Stimulated activated CD8-positive, alpha-beta memory T cell treated with anti-CD3 and anti-CD28 coated beads, Interleukin-15, amount 100 ng/mL, for 1 hour (primary cell): ENCODE results near the gene MMP19.

Experiments used
- DNase-seq: peaks from one replicate; pipeline ENCODE4 v3.0.0-alpha.2; 2020; ENCODE audit warnings: low read depth

MMP19 gene

DNA sequence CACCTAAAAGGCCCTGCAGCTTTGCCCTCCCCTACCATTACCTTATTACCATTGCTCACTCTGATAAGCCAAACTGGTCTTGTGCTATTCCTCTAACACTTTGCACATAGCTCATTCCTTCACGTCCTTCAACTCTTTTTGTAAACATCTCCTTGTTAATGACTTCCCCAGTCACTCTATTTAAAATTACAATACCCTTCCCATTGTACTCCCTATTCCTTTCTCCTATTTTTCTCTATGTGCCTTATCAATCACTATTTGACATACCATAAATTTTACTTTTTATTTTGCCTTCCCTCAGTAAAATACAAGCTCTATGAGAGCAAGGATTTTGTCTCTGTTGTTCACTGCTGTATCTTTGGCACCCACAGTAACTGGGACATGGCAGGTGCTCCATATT lies 30.6 kb downstream of the MMP19 start:
- no peak for DNase-seq

DNA sequence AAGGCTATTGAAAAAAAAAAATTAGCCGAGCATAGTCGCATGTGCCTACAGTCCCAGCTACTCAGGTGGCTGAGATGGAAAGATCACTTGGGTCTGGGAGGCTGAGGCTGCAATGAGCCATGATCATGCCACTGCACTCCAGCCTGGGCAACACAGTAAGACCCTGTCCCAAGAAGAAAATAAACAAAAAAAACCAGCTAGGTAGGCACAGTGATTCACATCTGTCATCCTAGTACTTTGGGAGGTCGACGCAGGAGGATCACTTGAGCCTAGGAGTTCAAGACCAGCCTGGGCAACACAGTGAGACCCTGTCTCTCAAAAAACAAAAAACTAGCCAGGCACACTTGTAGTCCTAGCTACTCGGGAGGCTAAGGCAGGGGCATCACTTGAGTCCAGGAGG lies 33.5 kb downstream of the MMP19 start:
- no peak for DNase-seq

DNA sequence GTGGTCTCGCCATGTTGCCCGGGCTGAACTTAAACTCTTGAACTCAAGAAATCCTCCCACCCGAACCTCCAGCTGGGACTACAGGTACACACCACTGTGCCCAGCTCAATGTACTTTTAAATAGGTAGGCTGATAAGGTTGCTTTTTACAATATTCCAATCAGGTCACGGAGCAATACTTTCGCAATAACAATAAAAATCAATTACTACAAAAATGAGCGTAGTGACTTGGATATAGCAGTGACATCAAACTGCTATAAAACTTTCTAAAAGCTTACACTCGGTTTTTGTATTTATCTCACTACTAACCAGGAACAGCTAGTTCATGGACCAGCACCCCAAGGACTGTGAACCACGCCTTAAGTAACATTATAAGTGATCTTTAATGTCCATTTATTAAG lies 35.8 kb downstream of the MMP19 start:
- DNase-seq: no peak

DNA sequence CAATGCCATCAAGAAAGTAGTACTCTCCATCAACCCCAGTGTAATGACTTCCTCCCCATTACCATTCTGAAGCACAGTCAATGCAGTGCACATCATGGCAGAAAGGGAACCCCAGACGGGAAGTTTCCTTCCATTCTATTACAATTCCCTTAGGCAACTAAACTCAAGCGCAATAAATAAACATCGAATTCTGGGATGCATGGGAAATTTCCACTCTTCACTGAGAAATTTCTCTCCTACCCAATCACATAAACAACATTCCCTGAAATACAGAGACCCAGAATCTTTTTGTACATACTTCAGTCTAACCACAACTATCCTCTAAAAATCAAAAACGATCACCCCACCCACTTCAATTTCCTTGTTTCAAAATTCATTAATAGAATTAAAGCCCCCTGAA lies 45.2 kb downstream of the MMP19 start:
- DNase-seq: no peak

DNA sequence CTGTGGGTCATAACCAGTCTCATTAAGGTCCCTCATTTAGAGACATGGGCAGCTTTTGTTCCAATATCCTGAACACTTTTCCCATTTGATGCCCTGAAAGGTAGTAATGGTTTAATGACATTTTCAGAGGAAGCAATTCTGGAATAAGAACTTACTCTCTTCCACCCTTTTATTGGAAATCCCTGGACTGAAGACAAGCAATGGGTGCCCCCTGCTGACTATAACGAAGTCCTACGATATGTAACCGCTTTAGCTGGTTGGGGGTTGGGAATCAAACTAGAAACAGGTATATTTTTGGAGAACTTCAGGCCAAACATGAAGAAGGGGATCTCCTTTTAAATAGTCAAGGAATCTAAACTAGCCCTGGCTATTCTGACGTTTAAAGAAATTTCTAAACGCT lies 45.7 kb downstream of the MMP19 start:
- DNase-seq: no peak

DNA sequence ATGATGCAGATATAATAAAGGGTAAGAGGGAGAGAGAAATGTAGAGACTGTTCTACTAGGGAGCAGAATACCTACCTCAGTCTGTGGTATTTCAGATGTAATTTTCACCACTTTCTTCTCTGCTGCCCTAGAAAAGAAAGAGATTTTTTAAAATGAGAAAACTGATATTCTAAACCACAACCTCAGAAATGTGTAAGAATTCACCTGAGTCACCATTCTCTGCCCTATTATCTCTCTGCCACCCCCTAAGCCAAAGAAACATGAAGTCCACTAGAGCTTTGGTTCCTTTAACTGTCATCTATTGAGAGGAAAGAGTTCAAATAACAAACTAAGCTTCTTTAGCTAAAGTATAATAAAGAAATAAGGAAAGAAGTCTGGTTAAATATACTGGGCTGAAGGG lies 46.8 kb downstream of the MMP19 start:
- no peak for DNase-seq

DNA sequence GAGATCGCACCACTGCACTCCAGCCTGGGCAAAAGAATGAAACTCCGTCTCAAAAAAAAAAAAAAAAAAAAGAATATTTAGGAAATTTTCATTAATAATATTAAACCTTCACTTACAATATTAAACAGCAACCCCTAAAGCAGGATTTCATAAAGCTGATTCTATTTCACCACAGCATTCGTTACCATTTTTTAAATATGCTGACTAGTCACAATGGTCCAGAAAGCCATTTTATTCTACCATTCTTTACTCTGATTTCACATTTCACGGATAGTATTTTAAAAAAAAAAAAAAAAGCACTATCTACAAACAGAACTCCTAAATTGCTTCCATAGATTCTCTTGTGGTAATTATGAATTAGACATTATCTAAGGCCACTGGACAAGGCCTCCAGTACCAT lies 52.8 kb downstream of the MMP19 start:
- no peak for DNase-seq

DNA sequence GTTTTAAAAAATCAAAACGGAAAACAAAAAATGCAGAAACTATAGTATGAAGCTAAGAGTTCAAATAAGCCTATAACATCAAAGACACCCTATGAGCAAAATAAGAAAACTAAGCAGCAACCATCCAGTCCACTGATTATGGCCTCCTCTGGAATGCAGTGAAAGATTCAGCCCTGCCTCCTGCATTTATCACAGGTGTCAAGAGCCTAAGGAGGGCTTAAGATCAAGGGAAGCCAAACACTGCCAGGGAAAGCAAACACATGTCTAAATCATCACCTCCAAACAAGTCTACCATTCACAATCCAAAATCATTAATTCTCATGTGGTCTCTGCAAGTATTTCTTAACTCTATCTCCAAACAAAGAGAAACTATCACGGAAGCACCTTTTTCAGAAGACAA lies 53.6 kb downstream of the MMP19 start:
- DNase-seq: no peak

DNA sequence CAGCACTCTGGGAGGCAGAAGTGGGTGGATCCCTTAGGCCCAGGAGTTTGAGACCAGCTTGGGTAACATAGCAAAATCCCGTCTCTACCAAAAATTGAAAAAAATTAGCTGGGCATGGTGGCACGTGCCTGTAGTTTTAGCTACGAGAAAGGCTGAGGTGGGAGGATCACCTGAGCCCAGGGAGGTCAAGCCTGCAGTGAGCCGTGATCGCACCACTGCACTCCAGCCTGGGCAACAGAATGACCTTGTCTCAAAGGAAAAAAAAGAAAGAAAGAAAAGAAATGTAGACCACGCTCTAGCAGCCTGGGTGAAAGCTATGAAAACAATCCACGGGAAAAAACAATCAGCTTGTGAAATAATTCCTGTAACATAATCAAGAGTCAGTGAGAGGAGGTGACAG lies 54.2 kb downstream of the MMP19 start:
- no peak for DNase-seq
